Stimulated activated CD8-positive, alpha-beta memory T cell treated with anti-CD3 and anti-CD28 coated beads, Interleukin-2, amount 100 ng/mL, for 1 hour (primary cell): Measurements from ENCODE around the gene PARD3.
"Not testable (repeated sequence)": the region's sequence is repeated elsewhere in the genome, so short reads cannot be mapped to it uniquely, and the experiment has no call there.

Experiments used
- DNase-seq, 2 donors: peaks; one replicate each; pipeline ENCODE4 v3.0.0-alpha.2; 2020; ENCODE audit warnings: low read depth in 2 of 2

Gene PARD3

DNA sequence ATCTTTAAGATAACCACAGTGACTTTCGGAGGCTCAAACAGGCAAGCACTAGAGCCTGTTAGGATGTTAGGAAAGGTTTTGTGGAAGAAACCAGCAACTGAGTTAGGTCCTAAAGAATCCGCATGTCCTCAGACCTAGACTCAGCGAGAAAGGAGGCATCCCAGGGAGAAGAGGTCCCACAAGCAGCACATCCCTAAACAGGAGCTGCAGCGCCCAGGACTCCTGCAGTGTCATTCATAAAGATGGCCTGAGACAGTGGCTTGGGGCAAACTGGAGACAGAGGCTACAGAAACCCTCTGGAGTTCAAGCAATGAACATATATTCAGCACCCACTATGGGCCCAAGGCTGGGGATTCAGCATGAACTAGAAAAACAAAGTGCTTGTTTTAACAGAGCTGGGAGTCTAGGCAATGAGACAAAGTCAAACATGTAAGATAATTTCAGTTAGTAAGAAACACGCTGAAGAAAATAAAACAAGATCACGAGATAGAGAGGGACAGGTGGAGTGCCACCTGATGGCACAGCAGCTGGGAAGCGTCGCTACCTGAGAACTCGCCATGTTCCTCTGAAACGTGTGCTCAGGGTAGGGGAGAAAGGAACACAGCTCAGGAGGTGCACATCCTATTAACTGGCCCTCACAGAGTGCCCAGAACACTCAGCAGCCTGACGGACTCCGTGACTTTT lies 48.1 kb downstream of the PARD3 start:
- no peak for DNase-seq

DNA sequence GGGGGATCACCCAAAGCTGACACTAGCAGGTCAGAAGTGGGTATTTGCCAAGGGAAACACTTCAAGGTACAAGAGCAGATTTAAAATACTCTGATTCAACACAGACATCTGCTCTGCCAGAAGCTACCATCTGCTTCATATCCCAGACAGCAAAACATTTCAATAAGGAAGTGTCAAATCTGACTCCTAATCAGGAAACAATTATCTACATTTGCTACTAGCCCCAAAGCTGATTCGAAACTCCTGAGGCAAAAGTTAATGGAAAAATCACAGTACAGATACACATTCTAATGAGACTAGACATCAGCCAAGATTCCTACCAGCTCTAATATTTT lies 48.9 kb downstream of the PARD3 start:
- no peak for DNase-seq

DNA sequence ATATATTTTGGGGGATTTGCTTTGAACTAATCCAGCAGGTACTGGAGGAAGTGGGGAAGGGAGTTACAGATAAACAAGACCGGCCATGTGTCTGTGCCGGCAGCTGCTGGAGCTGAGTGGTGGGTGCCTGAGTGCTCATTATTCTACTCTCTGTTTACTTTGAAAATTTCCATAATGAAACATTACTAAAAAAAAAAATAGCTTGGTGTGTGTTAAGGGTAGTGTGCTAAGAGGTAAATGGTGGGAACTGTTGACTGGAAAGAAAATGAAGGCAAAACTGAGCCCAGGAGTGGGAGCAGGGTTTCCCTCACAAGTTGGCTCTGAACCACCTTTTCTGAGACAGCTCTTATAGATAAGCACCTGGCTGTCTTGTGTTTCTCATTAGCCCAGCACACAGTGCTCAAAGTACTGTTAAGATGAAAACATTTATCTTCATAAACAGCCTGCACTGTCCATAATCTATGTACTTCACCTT lies 50.6 kb downstream of the PARD3 start:
- DNase-seq: no peak

DNA sequence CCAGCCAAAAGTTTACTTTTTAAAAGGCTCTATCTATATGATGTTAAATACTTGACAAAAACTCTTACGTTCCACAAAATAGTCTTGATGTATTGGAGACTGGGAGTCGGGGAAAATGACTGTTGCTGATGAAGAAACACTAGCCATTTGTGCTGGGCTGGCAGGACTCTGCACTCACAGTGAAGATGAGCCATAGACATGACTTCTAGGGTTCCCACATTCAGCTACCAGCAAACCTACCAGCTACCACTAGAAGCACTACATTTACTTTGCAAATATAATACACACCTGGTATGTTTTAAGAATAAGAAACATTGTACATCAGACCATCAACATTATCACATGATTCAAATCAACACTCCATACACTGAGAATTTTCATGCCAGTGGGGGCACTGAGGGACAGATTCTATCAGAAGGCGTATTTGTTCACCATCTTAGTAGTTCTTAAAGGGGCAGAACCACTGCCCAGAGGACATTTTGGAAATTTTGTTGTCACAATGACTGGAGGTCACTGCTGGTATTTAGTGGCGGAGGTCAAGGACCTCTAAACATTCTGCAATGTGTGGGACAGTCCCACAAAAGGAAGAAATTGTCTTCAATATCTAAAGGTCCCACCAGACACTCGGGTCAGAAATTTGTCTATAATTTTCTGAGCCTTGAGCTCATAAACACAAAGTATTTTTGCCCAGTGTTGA lies 52.3 kb downstream of the PARD3 start:
- no peak for DNase-seq

DNA sequence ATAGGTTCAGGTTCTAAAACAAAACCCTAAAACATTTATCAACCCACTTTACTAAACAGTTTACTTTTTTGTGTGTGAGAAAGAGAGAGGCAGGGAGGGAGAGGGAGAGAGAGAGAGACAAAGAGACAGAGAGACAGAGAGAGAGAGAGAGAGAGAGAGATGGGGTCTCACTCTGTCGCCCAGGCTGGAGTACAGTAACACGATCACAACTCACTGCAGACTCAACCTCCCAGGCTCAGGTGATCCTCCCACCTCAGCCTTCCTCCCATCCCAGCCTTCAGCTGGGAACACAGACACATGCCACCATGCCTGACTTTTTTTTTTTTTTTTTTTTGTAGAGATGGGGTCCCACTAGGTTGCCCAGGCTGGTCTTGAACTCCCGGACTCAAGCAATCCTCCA lies 52.9 kb downstream of the PARD3 start:
- DNase-seq: no peak

DNA sequence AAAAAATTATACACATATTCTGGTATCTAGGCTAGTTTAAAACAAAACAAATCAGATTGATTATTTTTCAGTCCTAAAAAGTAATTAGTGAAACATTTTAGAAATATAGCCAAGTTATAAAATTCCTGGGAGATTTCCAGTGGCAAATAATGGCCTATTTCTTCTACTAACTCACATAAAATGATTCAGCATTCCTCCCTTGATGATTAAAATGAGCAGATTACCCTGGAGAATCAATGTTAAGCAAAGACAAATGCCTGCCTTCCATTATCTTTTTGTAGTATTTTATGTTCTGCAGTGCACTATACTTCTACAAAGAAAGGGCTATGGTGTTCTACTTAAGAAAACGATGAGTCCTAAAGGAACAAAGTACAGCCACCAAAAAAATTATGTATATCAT lies 53.6 kb downstream of the PARD3 start:
- no peak for DNase-seq

DNA sequence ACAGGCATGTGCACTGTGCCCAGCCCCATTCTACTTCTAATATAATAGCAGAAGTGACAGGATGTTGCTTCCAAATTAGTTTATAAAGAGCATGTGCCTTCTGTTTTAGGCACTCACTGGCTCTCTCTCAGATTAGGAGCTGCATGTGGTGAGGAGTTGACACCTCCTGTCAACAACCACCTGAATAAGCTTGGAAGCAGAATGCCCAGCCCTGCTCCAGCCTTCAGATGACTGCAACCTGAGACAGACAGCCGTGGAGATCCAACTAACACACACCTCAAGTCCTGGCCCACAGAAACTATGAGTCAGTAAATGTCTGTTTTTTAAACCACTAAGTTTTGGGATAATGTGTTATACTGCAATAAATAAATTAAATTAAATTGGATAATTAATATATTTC lies 54.5 kb downstream of the PARD3 start:
- DNase-seq: no peak

DNA sequence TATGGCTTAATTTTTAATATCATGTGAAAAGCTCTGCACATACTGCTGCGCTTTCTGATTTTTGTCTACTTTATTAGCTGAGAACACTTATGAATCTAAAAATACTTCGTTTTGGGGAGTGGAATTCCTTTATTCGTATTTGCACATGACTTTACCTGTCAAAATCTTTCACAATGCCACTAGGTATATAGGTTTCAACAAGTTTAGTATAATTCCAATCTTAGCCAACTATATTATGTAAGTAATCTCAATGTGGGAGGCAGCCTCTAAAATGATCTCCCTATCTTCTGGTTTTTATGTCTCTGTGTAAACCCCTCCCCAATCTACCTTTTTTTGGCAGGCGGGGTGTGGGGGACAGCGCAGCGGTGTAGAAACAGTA lies 55.3 kb downstream of the PARD3 start:
- no peak for DNase-seq

DNA sequence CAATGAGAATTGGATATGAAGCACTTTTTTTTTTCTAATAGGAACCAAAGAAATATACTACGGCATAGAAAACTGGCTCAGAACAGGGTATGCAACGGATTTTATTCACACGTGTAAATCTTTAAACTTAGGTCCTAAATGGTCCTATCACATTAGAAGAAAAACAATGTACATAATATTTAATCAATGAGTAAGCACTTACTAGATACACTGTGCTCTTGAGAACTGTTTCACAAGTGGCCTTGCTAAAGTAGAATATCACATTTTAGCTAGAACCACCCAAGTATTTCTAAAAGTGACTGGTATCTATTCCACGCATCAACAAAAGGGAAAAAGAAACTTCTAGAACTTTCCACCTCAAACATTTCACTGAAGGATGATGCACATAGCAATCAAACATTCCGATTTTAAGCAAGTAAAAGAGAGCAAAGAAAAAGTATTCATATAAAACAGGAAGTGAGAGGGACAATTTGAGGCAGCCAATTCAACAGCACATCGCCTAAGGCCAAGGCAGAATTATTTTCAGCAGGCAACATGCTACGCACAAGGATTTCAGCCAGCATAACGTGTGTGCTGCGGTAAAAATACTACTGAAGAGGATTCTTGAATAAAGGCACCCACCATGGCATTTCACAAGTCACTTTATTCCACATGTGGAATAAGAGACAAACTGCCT lies 55.8 kb downstream of the PARD3 start:
- DNase-seq: no peak

DNA sequence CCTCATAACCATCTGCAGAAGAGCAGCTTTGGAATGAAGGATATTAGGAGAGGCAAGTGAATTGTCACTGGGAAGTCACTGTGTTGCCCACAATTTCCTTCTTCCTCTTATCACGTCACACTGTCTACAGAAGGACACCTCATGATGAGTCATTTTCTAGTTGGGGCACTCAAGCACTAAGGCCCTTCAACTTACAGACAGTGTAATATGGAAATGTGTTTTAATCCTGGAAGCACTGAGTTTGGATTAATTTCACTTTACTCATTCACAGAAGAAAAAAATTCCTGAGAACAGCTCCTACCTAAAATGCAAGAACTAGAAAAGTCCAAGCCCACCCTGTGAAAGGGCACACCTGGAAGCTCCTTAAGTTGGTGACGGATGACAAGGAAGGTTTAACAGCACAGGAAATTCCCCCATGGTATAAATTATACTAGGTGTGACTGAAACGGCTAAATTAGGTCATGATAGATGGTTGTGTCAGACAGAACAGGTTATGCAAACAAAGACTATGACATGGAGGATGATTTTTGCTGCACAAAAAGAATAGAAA lies 56.6 kb downstream of the PARD3 start:
- DNase-seq: no peak

DNA sequence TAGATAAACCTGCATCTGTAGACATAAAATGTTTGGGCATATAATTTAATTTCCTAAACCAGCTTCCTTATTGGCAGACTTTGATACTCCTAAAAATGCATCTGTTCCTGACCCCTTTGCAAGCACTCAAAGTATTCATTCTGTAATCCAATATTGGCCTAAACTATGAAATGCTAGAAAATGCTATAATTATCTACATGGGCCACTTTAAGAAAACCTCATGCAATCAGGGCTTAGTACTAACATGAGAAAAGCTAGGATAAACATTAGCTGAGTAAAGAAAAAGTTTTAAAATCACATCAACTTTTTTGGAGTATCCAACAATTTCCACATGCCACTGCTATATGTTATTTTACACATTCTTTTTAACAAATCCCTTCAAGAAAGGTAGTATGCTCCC lies 57.2 kb downstream of the PARD3 start:
- DNase-seq: no peak

DNA sequence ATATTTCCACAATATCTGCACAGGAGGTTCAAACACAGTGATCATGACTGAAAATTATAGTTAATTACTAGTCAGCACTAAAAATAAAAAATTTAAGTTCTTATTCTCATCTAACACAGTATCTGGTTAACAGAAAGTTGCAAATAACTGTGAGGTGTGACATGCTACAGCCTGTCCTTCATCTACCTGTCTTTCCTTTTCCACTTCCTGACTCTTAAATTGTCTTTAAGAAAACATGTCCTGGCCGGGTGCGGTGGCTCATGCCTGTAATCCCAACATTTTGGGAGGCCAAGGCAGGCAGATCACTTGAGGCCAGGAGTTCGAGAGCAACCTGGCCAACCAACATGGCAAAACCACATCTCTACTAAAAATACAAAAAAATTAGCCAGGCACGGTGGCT lies 57.9 kb downstream of the PARD3 start:
- not testable (repeated sequence) for DNase-seq

DNA sequence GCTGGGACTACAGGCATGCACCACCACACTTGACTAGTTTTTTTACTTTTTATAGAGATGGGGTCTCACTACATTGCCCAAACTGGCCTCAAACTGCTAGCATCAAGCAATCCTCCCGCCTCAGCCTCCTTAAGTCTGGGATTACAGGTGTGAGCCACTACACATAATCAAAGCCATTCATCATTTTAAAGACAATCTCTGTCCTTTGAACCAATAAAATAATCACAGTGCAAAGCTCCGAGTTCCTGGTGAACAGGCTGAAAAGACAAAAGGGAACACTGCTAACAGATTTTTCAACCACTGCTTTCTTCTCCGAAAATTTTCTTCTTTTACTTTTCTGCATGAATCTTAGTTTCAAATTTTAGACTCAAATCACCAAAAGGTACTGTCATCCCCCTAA lies 58.5 kb downstream of the PARD3 start:
- DNase-seq: no peak

DNA sequence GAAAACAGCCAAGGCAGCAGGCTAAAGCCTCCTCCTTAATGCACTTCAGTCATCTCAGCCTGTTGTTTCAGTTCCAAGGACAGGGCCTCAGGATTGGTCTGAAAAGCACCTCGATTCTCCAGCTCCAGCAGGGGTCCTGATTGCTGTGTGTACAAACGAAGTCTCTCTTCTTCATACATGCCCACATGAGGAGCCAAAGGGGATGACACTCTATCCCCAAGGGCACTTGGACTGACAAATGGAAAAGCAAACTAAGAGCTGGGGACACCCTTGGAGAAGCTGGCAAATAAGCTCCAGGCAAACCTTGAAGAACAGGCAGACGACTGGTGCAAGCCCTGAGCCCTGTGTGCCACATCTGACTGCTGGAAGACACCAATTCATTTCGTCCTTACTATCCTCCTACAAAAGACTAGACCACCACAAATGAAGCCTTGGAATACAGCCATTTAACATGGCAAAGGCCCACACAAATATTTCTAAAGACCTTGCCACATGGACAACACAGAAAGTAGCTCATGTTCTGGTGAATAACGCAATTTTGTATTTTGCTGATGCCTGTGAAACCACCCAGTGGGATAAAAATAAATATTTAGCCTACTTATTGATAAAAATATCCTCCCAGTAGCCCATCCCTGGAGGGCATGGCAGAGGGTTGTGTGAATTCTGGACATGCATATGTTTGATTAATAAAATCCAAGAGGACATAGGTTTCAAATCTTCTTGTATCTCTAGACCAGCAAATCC lies 61.9 kb downstream of the PARD3 start:
- no peak for DNase-seq

DNA sequence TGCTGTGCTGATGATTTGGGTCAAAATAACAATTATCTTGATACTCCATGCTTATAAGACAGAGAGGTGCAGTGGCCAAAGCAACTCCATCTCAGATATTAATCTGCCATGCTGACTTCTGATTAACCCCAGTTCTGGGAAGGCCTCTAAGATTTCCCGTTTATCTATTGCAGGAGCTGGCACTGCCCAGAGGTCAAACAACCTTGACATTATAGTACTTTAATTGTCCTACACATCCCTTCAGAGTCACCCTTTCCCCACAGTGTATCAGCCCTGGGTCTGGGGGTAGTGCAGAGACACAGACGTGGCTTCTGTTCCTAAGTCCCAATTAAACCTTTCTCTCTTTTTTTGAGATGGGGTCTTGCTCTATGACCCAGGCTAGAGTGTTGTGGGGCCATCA lies 63.8 kb downstream of the PARD3 start:
- no peak for DNase-seq

DNA sequence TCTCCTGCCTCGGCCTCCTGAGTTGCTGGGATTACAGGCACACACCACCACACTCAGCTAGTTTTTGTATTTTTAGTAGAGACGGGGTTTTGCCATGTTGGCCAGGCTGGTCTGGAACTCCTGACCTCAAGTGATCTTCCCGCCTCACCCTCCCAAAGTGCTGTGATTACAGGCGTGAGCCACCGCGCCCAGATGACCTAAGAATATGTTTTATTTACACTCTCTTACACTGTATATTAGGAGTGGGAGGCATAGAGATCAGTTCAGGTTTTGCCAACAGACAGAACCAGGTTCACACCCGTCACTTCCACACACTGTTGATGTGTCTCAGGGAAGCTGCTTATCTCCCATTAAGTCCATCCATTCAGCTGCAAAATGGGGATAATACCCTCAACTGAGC lies 64.3 kb downstream of the PARD3 start:
- not testable (repeated sequence) for DNase-seq

DNA sequence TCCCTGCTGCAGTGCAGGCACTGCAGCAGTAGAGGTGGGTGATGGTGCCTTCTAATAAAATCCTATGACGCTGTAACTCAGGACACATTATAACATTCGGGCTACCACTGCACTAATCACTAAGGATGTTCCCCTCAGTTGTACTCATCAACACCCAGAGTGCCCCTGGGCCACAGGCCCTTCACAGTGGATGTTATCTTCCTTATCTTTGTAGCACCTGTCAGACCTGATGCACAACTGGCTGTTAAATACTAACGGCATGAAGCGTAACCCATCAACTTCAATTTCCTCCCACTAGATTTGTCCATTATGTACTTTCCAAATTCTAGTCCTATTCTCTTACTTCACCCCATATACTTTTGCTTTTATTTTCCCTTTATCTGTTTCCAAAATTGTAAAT lies 66.3 kb downstream of the PARD3 start:
- no peak for DNase-seq

DNA sequence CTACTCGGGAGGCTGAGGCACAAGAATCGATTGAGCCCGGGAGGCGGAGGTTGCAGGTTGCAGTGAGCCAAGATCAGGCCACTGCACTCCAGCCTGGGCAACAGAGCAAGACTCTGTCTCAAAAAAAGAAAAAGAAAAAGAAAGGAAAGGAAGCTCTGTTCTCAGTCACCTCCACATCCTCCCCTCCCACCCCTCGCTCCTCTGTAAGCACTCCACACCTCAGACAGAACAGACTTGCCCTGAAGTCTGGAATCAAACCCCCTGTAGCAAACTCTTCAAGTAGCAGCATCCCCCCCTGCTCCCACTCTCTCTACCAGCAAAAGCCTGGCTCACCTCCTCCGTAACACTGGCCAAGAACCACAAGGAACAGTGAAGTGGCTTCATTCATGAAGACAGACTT lies 66.7 kb downstream of the PARD3 start:
- no peak for DNase-seq

DNA sequence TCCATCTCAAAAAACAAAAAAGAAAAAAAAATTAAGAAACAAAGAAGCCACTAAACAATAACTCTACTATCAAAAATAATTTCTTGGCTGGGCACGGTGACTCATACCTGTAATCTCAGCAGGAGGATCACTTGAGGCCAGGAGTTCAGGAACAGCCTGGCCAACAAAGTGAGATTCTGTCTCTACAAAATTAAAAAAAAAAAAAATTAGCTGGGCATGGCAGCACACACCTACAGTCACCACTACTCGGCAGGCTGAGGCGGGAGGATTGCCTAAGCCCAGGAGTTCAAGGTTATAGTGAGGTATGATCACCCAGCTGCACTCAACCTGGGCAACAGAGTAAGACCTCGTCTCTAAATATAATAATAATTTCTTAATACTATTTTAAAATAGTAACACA lies 69.0 kb downstream of the PARD3 start:
- no peak for DNase-seq

DNA sequence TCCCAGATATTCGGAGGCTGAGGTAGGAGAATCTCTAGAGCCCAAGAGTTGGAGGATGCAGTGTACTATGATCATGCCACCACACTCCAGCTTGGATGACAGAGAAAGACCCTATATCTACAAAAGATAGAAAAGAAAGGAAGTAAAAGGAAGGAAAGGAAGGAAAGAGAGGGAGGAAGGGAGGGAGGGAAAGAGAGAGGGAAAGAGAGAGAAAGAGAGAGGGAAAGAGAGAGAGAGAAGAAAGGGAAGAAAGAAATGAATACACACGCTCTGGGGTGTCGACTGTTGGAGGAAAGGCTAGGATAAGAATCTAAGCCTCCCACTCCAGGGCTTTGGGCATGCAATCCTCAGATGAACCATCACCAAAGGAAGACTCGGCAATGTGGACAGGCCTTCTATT lies 69.9 kb downstream of the PARD3 start:
- no peak for DNase-seq

DNA sequence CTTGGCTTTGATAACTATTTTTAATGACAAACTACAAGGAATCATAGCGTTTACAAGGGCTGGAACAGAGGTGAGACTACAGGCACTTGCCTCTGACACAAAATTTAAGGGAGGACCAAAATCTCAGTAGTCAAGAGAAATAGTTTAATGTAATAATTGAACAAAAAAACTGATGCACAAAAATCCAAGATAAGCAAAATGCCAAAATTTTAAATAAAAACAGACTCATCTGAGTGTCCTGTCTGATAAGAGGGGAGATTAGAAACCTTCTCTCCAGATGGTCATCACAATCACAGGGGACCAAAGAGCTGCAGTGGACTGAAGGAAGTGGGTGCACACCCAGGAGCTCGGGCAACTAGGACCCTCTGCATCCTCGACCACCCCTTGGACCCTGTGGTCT lies 70.5 kb downstream of the PARD3 start:
- DNase-seq: no peak

DNA sequence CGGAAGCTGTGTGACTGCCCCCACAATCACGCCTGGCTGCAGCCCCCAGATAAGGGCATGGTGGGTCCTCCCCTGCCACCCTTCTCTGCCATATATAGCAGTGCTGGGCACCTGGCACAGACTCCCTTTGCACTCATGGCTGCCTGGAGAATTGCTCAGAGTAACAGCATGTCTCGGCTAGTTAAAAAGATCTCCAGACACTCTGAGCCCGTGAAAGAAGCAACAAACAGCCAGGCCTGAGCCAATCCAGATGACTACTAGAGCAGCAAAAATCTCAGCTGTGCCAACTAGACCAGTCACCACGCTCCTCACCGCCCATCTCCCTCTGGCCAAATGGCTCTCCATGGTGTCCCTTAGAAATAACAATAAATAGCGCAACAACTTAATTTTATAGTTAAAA lies 71.3 kb downstream of the PARD3 start:
- DNase-seq: no peak
